ENCODE results near the gene MEX3D.

Gene MEX3D

GRCh38 chr19:1580382-1580781 is 12.3 kb upstream of the MEX3D start:
- TF ChIP-seq CTCF (conservative IDR thresholded peaks at IDR 0.05; ENCODE audit: low read depth), result no peak
- ChIA-PET CTCF (no interaction called here), POLR2A (ENCODE audit: low non-redundant PET) (no interaction called here)
- H3K27ac ChIP-seq, result peak overlapping the region; percentile 23
- no peak for DNase-seq (ENCODE audit: low spot score)

- ChIA-PET CTCF (interaction anchor here (0.6 kb wide), 1 partner anchor 209 kb away, joined by 3 read pairs; no protein-coding TSS in a partner anchor), POLR2A (ENCODE audit: low non-redundant PET) (no interaction called here)
- no peak overlapping the region; the same call in 1 of the 2 replicates for H3K27ac ChIP-seq
- TF ChIP-seq CTCF (conservative IDR thresholded peaks at IDR 0.05; ENCODE audit: low read depth), result no peak
- DNase-seq (ENCODE audit: low spot score), result no peak
Observed at GRCh38 chr19:1579222-1579621, 11.1 kb upstream of the MEX3D start.

- H3K27ac ChIP-seq, result no peak overlapping the region
- CTCF ChIA-PET, result no interaction called here
- no peak for DNase-seq (ENCODE audit: low spot score)
- POLR2A ChIA-PET (ENCODE audit: low non-redundant PET), result no interaction called here
- TF ChIP-seq CTCF (conservative IDR thresholded peaks at IDR 0.05; ENCODE audit: low read depth), result no peak
Observed at GRCh38 chr19:1577929-1578618, 9.9 kb upstream of the MEX3D start.

GRCh38 chr19:1577090-1577928 is 9.2 kb upstream of the MEX3D start:
- ChIA-PET CTCF (no interaction called here), POLR2A (ENCODE audit: low non-redundant PET) (no interaction called here)
- H3K27ac ChIP-seq, result peak overlapping the region; percentile 31
- TF ChIP-seq CTCF (conservative IDR thresholded peaks at IDR 0.05; ENCODE audit: low read depth), result no peak
- no peak for DNase-seq (ENCODE audit: low spot score)

- peak overlapping the region; percentile 31 for H3K27ac ChIP-seq
- POLR2A ChIA-PET (ENCODE audit: low non-redundant PET), result interaction anchor here (0.6 kb wide), 1 partner anchor 18 kb away, joined by 3 read pairs; no protein-coding TSS in a partner anchor
Observed at GRCh38 chr19:1576242-1577089, 8.3 kb upstream of the MEX3D start.

More at GRCh38 chr19:1576242-1577089, 8.3 kb upstream of the MEX3D start:
- no peak for DNase-seq (ENCODE audit: low spot score)
- CTCF ChIA-PET, result interaction anchor here (0.7 to 1.6 kb wide), 2 partner anchors 13 to 30 kb away, joined by 3 to 4 read pairs; no protein-coding TSS in a partner anchor
- TF ChIP-seq CTCF (conservative IDR thresholded peaks at IDR 0.05; ENCODE audit: low read depth), result no peak

Measured in RWPE1 (cell line).